ENCODE measurements around the gene FRMPD2.

FRMPD2 gene

DNA sequence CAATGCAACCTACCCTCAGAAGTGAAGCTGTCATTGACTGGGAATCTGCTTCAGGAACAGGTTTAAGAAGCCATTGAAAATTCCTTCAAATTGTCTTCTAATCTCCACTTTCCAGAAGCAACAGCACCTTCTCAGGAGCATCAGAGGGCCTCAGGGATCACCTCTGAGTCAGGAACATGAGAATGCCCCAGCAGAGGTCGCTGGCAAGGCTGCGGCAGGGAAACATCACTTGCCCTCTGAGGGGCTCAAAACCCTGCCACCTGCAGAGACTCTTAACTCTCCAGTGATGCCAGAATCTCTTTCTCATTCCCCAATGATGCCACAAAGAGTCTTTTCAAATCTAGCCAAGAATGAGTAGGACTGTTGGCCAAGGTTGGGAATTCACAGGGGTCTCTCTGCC is 26.1 kb upstream of the FRMPD2 start:
- TF ChIP-seq GATA3 (IDR thresholded peaks at IDR 0.05; ENCODE audit: low read depth, low read length) = no peak

GRCh38 chr10:48299692-48300091 is 25.2 kb upstream of the FRMPD2 start:
- TF ChIP-seq GATA3 (IDR thresholded peaks at IDR 0.05; ENCODE audit: low read depth, low read length) (no peak), GATA2 (IDR thresholded peaks at IDR 0.05; ENCODE audit: low read depth, low read length) (no peak)

DNA sequence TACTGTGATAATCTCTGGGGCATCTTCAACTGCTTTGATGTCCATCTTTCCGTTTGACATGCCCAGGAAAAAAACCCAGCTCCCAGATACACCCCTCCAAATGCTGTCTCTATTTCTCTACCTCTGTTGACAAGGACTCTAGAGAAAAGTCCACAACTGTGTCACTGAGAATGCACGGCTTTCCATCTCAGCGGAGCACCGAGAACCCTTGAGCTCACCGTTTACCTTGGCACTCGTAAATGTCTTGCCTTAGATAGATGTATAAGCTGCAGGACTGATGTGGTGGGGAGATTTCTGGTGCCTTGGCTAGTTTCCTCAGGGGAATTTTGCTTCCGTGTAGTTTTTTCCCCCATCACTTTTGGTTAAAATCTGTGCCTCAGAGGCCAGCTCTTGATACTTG is 24.6 kb upstream of the FRMPD2 start:
- TF ChIP-seq GATA3 (IDR thresholded peaks at IDR 0.05; ENCODE audit: low read depth, low read length) (no peak), GATA2 (IDR thresholded peaks at IDR 0.05; ENCODE audit: low read depth, low read length) (no peak)

DNA sequence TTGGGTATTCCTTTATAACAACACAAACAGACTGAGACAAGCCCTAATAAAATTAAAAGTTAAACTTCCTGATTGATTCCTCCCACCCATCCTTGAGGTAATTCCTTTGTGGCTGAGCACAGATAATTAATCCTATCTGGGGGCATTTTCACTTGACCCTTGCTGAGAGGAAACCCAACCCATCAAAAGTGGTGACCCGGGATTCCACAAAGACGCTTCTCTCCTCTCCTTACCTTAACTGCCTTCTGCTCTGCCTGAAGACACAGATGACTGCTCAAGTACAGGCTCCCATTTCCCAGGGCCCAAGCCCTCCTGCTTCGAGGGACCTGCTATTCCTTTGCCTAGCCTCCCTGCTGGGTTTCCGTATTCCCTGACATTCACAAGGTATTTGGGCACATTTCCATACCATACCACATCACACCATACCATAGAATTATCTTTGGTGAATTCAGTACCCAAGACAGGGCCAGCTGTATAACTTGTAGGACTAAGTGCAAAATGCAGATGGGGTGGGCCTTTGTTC is 22.1 kb upstream of the FRMPD2 start:
- no peak for TF ChIP-seq GATA2 (IDR thresholded peaks at IDR 0.05; ENCODE audit: low read depth, low read length)
- TF ChIP-seq GATA3 (IDR thresholded peaks at IDR 0.05; ENCODE audit: low read depth, low read length) = no peak

DNA sequence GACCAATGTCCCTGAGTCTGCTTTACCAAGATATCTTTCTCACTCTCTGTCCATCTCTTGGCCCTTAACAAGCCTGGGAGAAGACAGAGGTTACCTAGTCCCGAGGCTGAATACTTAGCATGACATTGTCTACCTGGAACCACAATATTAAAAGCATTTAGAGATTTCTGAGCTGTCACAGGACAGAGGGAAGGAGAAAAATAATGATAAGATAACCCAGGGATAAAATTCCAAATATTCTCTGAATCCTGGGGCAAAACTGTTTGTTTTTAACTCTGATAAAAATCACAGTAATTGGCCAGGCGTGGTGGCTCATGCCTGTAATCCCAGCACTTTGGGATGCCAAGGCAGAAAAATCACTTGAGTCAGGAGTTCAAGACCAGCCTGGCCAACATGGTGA is 19.9 kb upstream of the FRMPD2 start:
- TF ChIP-seq GATA3 (IDR thresholded peaks at IDR 0.05; ENCODE audit: low read depth, low read length) (no peak), GATA2 (IDR thresholded peaks at IDR 0.05; ENCODE audit: low read depth, low read length) (no peak)

DNA sequence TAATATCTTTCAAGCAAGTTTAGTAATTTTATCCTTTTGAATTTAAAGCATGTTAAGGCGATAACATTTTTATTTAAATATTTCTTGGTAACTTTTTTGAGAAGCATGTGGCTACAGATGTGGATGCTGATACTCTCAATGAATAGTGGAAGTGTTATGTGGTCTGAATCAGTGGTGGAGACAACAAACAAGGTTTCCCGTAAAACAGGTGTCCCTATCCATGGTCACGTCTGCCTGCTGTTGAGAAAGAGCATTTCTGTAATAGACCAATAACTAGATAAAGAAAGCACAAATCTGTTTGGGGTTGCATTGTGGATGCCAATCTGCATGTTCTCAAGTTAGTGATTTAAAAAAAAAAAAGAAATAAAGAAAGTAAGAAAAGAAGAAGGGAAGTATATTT is 18.1 kb upstream of the FRMPD2 start:
- TF ChIP-seq GATA2 (IDR thresholded peaks at IDR 0.05; ENCODE audit: low read depth, low read length) (no peak), GATA3 (IDR thresholded peaks at IDR 0.05; ENCODE audit: low read depth, low read length) (no peak)

- no peak for TF ChIP-seq GATA3 (IDR thresholded peaks at IDR 0.05; ENCODE audit: low read depth, low read length)
- no peak for TF ChIP-seq GATA2 (IDR thresholded peaks at IDR 0.05; ENCODE audit: low read depth, low read length)
Measured at GRCh38 chr10:48291190-48291589, 16.7 kb upstream of the FRMPD2 start.

GRCh38 chr10:48290286-48290685 is 15.8 kb upstream of the FRMPD2 start:
- TF ChIP-seq GATA3 (IDR thresholded peaks at IDR 0.05; ENCODE audit: low read depth, low read length) = no peak
- TF ChIP-seq GATA2 (IDR thresholded peaks at IDR 0.05; ENCODE audit: low read depth, low read length) = no peak

DNA sequence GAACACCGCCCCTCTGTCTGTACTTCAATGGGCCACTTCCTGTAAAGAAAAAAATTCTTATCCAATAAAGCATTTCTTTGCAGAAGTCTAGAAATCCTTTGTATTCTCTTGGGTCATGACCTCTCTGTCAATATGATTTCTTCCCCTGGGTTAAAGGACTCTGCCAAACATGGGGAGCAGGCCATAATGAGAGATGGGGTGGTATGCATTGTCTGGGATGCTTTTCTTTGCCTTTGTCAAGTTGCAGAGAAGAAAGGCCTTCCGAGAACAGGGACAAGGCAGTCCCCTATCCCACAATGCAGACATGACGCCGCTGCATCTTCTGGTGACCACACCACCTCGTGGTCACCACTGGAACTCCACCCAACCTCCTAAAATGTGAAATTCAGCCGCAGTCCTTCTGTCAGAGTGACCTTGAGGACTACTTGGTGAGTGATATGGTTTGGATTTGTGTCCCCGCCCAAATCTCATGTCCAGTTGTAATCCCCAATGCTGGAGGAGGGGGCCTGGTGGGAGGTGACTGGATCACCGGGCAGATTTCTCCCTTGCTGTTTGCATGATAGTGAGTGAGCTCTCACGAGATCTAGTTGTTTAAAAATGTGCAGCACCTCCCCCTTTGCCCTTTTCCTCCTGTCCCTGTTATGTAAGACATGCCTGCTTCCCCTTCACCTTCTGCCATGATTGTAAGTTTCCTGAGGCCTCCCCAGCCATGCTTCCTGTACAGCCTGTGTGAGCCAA is 15.2 kb upstream of the FRMPD2 start:
- TF ChIP-seq GATA3 (IDR thresholded peaks at IDR 0.05; ENCODE audit: low read depth, low read length) (no peak), GATA2 (IDR thresholded peaks at IDR 0.05; ENCODE audit: low read depth, low read length) (no peak)

DNA sequence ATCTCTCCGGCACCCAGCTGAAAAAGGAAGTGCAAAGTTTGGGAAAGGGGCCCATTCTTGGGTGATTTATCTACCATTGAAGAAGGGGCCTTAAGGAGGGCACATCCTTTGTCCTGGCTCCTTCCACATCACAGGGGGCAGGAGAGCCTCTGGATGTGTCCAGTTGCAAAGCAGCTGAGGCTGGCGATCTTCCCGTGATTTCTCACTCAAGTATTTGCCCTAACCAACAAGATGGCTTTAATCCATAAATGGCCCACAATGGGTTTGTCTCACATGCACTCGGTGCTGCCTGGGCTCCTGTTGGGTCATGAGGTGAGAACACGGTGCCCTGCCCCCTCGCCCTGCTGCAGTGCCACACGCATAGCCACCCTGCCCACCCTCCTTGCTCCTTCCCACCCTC is 14.2 kb upstream of the FRMPD2 start:
- TF ChIP-seq GATA3 (IDR thresholded peaks at IDR 0.05; ENCODE audit: low read depth, low read length) (no peak), GATA2 (IDR thresholded peaks at IDR 0.05; ENCODE audit: low read depth, low read length) (no peak)

DNA sequence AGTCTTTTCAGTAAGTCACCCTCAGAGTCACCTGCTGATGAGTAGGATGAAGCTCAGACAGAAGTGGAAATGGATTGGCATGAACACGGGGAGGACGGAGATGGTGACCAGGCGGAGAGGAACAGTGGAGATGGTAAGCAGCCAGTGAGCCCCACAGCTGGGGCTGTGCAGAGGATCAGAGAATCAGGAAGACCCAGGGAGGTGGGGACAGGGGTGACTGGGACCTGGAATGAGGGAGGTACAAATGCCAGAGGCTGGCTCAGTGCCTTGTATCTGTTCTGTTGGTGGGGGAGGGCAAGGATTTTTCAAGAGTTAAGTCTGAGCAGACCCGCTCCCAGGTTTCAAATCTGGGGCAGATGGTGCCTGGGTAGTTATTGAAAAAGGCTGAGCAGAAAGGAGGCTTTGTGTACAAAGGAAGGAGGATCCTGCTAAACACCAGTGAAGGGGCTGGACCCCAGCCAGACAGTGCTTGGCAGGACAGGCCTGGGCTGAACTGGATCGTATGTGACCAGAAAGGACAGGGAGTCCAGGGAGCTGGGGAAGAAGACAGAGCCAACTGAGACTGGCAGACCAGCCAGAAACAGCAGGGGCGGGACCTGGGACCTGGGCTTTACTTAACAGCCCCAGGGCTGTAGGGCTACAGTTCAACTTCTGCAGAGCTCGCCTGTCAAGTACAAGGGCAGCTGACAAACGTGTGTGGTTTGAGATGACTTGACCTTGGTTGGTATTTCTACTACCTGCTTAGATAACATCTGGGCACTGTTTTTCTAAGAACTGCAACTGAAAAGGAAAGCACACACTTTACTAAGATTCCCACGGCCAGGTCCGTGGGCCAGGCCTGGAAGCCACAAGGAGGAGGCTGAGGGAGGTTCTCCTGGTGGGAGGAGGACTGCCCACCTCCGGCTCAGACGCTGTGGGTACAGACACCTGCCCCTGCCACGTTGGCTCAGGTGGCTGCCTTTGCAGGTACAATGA is 13.2 kb upstream of the FRMPD2 start:
- TF ChIP-seq GATA3 (IDR thresholded peaks at IDR 0.05; ENCODE audit: low read depth, low read length) = no peak
- no peak for TF ChIP-seq GATA2 (IDR thresholded peaks at IDR 0.05; ENCODE audit: low read depth, low read length)

- no peak for TF ChIP-seq GATA3 (IDR thresholded peaks at IDR 0.05; ENCODE audit: low read depth, low read length)
- TF ChIP-seq GATA2 (IDR thresholded peaks at IDR 0.05; ENCODE audit: low read depth, low read length) = no peak
Measured at GRCh38 chr10:48286356-48286755, 11.9 kb upstream of the FRMPD2 start.

DNA sequence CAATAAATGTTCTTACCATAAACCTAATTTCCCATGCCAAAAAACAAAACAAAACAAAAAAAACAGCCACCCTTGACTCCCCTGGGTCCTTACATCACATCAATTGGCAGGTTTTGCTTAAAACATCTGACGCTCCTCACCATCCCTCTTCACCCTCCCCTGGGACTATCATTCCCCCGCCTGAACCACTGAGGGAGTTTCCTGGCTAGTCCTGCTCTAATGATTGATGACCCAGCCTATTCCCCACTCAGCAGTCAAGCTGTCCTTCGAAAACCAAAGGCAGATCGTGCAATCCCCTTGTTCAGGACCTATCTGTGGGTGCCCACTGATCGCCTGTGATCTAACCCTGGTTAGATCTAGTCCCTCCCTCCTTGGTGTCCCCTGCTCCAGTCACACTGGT is 11.2 kb upstream of the FRMPD2 start:
- no peak for TF ChIP-seq GATA3 (IDR thresholded peaks at IDR 0.05; ENCODE audit: low read depth, low read length)
- no peak for TF ChIP-seq GATA2 (IDR thresholded peaks at IDR 0.05; ENCODE audit: low read depth, low read length)

- TF ChIP-seq GATA3 (IDR thresholded peaks at IDR 0.05; ENCODE audit: low read depth, low read length) = no peak
Measured at GRCh38 chr10:48284811-48285210, 10.3 kb upstream of the FRMPD2 start.
